Measurements from ENCODE around the gene SYNDIG1. TPM values are rescaled to one million over a fixed set of nuclear protein-coding genes. Genes with fewer than 3 reads are reported as not detected.

SYNDIG1 gene
- total RNA-seq, 1 experiment from 2014 or later, result not detected

DNA sequence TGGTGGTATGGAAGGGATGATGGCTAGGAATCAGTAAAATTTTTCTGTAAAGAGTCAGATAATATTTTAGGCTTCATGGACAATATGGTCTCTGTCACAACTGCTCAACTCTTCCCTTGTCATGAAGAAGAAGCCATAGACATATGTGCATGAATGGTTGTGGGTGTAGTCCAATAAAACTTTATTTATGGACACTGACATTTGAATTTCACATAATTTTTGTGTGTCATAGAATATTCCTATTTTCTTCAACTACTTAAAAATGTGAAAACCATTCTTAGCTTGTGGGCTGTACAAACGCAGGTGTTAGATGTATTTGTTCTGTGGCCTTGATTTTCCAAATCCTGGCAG is 59.9 kb downstream of the SYNDIG1 start:
- no peak for DNase-seq
- TF ChIP-seq, protein P1, sequence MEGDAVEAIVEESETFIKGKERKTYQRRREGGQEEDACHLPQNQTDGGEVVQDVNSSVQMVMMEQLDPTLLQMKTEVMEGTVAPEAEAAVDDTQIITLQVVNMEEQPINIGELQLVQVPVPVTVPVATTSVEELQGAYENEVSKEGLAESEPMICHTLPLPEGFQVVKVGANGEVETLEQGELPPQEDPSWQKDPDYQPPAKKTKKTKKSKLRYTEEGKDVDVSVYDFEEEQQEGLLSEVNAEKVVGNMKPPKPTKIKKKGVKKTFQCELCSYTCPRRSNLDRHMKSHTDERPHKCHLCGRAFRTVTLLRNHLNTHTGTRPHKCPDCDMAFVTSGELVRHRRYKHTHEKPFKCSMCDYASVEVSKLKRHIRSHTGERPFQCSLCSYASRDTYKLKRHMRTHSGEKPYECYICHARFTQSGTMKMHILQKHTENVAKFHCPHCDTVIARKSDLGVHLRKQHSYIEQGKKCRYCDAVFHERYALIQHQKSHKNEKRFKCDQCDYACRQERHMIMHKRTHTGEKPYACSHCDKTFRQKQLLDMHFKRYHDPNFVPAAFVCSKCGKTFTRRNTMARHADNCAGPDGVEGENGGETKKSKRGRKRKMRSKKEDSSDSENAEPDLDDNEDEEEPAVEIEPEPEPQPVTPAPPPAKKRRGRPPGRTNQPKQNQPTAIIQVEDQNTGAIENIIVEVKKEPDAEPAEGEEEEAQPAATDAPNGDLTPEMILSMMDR (IDR thresholded peaks at IDR 0.05; ENCODE audit: unreplicated experiment), result no peak
- intact Hi-C loops (cut with micrococcal nuclease; ENCODE audit: unreplicated experiment), result no loop called here
- no peak overlapping the region for H3K27ac Mint-ChIP-seq (ENCODE audit: unreplicated experiment)
- no TSS peak for BruUV-seq (replicated peaks)
- no peaks in the 10 kb centered on the region for H3K4me1 Mint-ChIP-seq (ENCODE audit: low read depth, unreplicated experiment)
- CTCF ChIA-PET, result no interaction called here
- no peak overlapping the region for H3K4me3 Mint-ChIP-seq (ENCODE audit: low read depth, unreplicated experiment)
- no peaks in the 10 kb centered on the region for H3K9me3 Mint-ChIP-seq (ENCODE audit: low read depth, unreplicated experiment)
- H3K36me3 Mint-ChIP-seq (ENCODE audit: insufficient read depth, unreplicated experiment), result no peaks in the 10 kb centered on the region
- H3K27me3 Mint-ChIP-seq (ENCODE audit: unreplicated experiment), result peaks cover 13% of the 10 kb centered on the region

DNA sequence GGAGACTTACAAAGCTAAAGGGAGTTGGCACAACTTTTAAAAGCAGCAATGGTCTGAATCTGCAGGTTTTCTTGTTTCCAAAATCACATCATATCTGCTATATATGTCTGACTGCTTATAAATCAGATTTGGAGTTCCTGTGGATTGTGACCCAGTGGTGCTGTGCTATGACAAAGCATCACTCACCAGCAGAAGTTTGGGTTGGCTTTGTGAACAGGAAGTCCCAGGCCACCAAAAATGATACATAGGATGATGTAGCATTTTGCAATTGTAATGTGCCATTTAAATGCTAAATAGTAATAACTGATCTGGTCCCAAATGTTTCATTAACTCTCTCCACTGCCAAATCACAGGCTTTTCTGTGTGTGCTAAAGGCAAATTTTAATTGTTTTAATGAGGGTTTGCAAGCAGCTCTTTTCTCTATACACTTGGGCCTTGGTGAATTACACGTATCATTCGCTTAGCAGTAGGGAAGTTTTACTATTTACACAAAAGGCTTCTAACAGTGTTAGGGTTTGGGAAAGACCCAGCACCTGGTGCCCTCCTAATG is 60.8 kb downstream of the SYNDIG1 start:
- intact Hi-C loops (cut with micrococcal nuclease; ENCODE audit: unreplicated experiment), result no loop called here
- no peak overlapping the region for H3K4me3 Mint-ChIP-seq (ENCODE audit: low read depth, unreplicated experiment)

DNA sequence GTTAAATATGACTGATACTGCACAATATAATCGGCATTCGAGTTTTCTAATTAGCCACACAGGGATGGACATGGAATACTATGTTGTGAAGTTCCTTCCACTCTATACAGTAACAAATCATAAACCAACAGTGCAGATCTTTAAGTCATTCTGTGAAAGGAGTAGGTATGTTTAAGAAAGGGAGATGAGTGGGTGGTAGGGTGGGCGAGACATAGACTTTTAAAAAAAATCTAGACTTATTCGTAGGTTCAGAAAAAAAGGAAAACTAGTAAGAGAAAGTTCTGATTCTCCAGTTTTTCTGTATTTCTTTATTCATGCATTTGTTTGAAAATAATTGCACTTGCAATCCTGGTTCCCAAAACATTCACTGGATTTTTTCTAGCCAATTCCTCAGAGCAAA is 61.8 kb downstream of the SYNDIG1 start:
- Mint-ChIP-seq H3K27me3 (ENCODE audit: unreplicated experiment) (peaks cover 13% of the 10 kb centered on the region), H3K4me3 (ENCODE audit: low read depth, unreplicated experiment) (no peak overlapping the region), H3K4me1 (ENCODE audit: low read depth, unreplicated experiment) (no peaks in the 10 kb centered on the region), H3K36me3 (ENCODE audit: insufficient read depth, unreplicated experiment) (no peaks in the 10 kb centered on the region), H3K9me3 (ENCODE audit: low read depth, unreplicated experiment) (no peaks in the 10 kb centered on the region), H3K27ac (ENCODE audit: unreplicated experiment) (no peak overlapping the region)
- TF ChIP-seq, protein P1 (IDR thresholded peaks at IDR 0.05; ENCODE audit: unreplicated experiment), result no peak
- no peak for DNase-seq
- intact Hi-C loops (cut with micrococcal nuclease; ENCODE audit: unreplicated experiment), result no loop called here
- CTCF ChIA-PET, result no interaction called here
- no TSS peak for BruUV-seq (replicated peaks)

More for the DNA sequence above, 60.8 kb downstream of the SYNDIG1 start:
- no peaks in the 10 kb centered on the region for H3K4me1 Mint-ChIP-seq (ENCODE audit: low read depth, unreplicated experiment)
- CTCF ChIA-PET, result no interaction called here
- H3K36me3 Mint-ChIP-seq (ENCODE audit: insufficient read depth, unreplicated experiment), result no peaks in the 10 kb centered on the region
- no peak overlapping the region for H3K27ac Mint-ChIP-seq (ENCODE audit: unreplicated experiment)
- H3K9me3 Mint-ChIP-seq (ENCODE audit: low read depth, unreplicated experiment), result no peaks in the 10 kb centered on the region
- TF ChIP-seq, protein P1 (IDR thresholded peaks at IDR 0.05; ENCODE audit: unreplicated experiment), result no peak
- BruUV-seq (replicated peaks), result no TSS peak
- H3K27me3 Mint-ChIP-seq (ENCODE audit: unreplicated experiment), result peaks cover 13% of the 10 kb centered on the region
- DNase-seq, result no peak

DNA sequence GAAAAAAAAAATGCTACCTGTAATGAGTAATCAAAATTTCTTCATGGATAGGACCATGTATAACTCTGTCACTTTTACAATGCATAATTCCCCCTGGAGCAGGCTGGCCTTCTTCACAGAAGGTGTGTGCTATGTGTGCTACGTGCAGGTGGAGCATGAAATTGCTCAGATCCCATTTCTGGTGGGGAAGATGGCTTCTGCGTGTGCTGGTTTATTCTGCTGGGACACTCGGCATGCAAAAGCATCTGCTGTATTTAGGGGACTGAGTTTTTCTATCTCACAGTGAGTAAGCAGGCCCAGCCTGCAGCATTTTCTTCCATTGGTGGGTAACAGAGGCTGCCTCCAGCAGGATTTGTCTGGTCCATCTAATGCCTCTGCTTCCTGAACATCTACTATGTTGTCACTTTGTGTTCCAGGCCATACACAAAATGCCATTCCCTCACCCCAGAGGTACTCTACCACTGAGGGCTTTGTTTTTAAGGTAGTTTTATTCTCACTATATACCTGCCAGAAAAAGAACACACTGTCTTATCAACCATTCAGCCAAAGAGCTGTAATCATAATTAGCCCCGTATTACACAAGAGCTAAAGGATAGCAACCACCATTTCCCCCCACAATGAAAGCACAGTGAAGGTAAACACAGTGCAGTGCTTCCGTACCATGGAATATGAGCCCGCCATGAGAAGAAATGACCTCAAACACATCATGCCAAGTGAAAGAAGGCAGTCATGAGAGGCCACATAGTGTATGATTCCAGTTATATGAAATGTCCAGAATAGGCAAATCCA is 62.4 kb downstream of the SYNDIG1 start:
- intact Hi-C loops (cut with micrococcal nuclease; ENCODE audit: unreplicated experiment), result no loop called here
- Mint-ChIP-seq H3K4me1 (ENCODE audit: low read depth, unreplicated experiment) (no peaks in the 10 kb centered on the region), H3K9me3 (ENCODE audit: low read depth, unreplicated experiment) (no peaks in the 10 kb centered on the region), H3K27me3 (ENCODE audit: unreplicated experiment) (peaks cover 17% of the 10 kb centered on the region), H3K27ac (ENCODE audit: unreplicated experiment) (no peak overlapping the region), H3K4me3 (ENCODE audit: low read depth, unreplicated experiment) (no peak overlapping the region), H3K36me3 (ENCODE audit: insufficient read depth, unreplicated experiment) (no peaks in the 10 kb centered on the region)
- CTCF ChIA-PET, result no interaction called here
- TF ChIP-seq, protein P1 (IDR thresholded peaks at IDR 0.05; ENCODE audit: unreplicated experiment), result no peak
- no peak for DNase-seq
- no TSS peak for BruUV-seq (replicated peaks)
